GM19372 (cell line): ENCODE results near the gene VEZT.
A peak's percentile ranks its signal among the peaks of the same experiment; 100 is the strongest.

Source experiments
- ATAC-seq: cut with Tn5 transposase; IDR thresholded peaks from one replicate; pipeline ENCODE4 v1.9.1; 2021; ENCODE audit warnings: mild to moderate bottlenecking, low read depth, moderate library complexity; ENCODE audit not compliant: unreplicated experiment

VEZT gene

GRCh38 chr12:95198914-95199313, 18.7 kb upstream of the VEZT start:
- no peak for ATAC-seq

- ATAC-seq = no peak
Observed at GRCh38 chr12:95200128-95200894, 17.3 kb upstream of the VEZT start.

- no peak for ATAC-seq
Observed at GRCh38 chr12:95201056-95201670, 16.4 kb upstream of the VEZT start.

- ATAC-seq = no peak
Observed at GRCh38 chr12:95202691-95203486, 14.7 kb upstream of the VEZT start.

- no peak for ATAC-seq
Observed at GRCh38 chr12:95203487-95204030, 14.0 kb upstream of the VEZT start.

DNA sequence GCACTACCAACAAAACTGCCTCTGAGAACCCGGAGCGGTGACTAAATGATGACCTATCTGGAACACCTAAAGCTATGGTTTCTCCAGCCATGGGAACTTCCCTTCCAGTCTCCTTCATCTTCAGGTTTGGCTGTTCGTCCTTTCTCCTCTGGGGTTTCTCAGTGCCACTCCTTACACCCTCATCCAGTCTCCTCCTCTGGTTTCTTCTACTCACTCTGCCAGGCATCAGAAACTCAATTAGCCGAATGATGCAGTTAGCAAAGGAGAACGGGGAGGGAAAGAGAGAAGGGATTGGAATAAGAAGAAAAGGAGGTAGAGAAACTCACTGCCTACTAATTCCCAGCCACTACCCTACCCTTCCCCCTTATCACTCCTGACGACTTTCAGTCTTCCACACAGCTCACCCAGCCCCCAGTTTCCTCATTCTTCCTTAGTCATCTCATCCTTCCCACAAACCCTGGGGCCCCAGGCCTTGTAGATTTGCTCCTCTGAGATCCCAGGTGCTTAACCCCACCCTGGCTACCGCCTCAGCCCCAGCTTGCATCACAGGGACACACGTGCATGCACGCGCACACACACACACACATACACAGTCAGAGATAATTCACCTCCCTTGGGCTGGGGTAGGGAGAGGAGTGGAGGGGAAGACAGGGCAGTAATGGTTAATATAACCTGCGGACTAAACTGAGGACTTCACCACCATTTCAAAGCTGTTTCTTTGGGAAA, 13.3 kb upstream of the VEZT start:
- no peak for ATAC-seq

DNA sequence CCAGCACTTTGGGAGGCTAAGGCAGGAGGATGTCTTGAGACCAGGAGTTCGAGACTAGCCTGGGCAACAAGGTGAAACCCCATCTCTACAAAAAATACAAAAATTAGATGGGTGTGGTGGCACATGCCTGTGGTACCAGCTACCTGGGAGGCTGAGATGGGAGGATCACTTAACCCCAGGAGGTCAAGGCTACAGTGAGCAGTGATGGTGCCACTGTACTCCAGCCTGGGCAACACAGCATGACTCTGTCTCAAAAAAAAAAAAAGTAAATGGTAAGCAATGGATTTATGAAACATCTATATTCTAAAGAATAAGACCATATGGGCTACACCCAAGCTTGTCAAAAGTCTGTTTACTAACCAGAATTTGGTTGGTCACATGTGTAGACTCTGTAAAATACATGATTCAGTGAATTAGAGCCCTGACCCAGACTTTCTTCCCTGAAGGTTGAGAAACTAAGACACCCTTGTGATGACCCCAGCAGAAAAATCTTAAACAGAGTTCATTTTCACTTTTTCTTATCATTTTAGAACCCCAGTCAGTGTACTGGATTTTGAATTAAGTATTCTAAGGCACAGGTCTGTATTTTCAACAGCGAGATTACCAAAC, 12.5 kb upstream of the VEZT start:
- ATAC-seq = no peak

DNA sequence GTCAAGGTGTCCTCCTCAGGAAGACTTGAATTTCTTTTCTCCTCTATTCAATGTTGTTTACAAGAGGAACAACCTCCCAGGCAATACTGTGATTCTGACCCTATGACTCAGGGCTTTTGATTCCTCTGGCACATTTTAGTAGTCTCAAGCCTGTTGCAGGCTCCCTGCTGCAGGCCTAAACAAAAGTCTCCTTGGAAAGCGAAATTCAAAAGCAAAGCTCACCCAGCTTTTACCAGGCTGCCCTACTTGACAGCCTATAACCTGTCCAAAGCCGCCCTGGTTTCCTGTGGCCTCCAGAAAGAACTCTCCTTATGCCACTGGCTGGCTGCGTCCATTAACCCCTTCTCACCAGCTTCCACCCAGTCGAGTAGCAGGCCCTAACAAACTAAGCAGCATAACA, 11.9 kb upstream of the VEZT start:
- ATAC-seq = no peak

DNA sequence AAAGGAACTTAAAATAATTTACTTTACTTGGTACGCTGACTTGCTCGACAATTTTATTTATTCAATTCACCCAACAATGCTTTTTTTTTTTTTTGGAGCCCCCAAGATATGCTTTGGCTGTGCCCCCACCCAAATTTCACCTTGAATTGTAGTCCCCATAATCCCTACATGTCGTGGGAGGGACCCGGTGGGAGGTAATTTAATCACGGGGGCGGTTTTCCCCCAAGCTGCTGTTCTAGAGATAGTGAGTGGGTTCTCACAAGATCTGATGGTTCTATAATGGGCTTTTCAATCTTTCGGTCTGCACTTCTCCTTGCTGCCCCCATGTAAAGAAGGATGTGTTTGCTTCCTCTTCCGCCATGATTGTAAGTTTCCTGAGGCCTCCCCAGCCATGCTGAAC, 10.7 kb upstream of the VEZT start:
- ATAC-seq = no peak

GRCh38 chr12:95207407-95207806, 10.2 kb upstream of the VEZT start:
- no peak for ATAC-seq

DNA sequence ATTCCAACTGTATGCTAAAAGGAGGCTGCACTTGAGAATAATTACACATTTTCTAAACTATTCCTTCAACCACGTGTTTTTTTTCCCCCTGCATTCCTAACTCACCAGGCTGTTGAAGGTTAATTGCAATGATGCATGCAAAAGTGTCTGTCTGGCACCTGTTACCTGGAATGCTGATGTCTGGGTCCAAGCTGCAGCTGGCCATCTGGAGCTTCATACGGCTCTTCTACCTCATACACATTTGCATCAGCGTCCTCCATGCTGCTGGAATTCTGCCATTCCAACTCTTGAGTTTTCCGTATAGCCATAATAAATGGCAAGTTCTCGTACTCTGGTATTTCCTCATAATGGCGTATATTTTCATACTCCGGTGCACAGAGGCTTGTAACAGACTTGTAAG, 8.9 kb upstream of the VEZT start:
- ATAC-seq = no peak

GRCh38 chr12:95212586-95212985, 5.0 kb upstream of the VEZT start:
- ATAC-seq = no peak

- no peak for ATAC-seq
Observed at GRCh38 chr12:95213119-95213518, 4.5 kb upstream of the VEZT start.

DNA sequence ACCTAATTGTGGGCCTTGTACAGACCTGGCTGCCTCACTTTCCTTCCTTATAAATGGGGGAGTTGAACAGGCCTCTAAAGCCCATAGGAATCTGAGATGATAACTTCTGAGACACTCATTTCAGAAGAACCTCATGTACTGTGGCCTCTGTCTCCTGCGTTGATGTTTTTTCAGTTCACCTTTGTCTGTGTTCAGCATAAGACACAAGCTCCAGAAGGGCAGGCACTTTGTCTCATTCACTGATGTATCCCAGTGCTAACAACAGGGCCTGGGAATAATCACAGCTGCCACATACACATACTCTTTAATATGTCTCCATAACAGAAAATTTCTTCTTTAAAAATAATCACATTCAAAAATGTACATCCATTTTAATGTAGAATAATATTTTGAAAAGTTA, 3.7 kb upstream of the VEZT start:
- no peak for ATAC-seq

- no peak for ATAC-seq
Observed at GRCh38 chr12:95214466-95214865, 3.1 kb upstream of the VEZT start.

DNA sequence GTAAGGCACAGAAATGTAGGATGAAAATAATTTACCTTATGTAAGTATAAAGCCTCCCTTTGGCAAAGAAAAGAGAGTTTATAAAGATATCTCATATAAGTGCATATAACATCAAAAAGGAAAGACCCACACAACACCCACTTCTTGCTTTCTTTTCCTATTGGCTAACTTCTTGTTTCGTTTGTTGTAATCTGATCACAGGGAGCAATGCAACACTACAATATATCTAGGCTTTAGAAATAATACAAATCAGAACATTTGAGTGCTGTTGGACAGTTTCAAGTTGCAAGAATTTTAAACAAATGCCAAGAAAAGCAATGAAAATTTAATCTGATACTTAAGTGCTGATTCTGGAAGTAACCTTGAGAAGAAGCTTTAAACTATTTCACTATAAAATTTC, 1.7 kb upstream of the VEZT start:
- no peak for ATAC-seq

DNA sequence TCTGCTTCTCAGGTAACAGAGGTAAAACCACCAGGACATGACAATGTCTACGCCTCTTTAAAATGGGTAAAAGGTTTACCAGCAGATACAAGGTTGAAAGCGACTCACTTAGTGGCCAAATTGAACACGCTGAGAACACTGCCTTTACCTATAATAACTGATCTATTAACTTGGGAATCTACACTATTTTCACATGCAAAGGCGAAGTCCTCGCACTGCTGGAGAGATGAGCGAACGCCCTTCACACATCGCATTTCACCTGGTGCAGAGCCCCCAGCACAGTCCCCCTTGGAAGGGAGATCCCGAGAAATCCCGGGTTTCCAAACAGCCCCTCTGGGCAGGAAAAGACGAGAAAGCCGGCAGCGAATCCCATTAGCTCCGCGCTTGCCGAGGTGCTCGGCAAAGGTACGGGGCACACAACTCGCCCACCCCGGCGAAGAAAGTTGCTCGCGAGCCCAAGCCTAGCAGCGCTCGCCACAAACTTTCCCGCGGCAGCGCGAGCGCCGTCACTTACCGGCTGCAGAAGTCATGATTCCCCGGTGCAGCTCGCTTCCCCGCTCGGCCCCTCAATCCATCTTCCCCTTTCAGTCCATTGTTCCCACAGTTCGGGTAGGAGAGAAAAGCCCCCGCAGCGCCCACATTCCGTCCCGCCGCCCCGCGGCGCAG, 763 bp upstream of the VEZT start:
- ATAC-seq = peak; percentile 19

DNA sequence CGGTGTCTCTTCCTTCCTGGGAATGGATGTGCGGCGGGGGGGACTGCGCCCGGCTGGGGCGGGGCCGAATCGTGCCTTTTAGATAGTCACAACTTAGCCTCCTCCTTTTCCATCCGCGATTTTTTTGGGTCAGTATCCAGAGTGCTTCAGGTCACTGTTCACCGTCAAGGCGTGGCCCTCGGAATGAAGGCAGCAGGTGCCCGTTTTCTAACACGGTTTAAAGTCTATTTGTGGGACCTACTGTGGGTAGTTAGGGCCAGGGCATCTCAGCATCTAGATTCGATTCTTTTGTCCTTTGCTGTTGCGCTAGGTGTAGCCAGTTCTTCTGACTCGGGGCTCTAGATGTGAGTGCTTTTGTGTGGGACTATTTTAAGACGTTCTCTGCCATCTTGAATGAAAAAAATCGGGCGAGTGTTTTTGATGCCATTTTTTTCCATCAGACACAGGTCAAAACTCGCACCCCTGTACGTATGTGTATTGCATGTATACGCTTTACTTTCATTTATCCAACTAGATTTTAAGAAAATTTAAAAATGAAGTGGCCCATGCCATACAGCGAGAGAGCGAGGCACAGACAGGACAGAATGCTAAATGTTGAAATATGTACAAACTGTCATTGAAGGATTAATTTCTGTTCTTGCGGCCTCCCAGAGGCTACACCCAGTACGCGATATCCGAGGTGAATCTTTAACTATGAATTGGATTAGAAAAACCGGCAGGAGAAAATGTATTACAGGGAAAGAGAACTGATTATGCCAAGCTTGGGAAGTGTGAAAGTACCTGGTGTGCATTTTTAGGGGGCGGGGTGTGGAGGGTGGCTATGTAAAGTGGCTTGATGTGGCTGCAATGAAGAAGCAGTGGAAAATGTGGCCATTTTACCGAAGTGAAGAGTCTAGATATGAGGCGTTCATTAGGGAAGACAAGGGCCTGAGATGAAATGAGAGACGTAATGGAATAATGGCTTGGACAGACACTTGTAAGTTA, 835 bp downstream of the VEZT start:
- no peak for ATAC-seq

GRCh38 chr12:95220190-95220589, 2.6 kb downstream of the VEZT start:
- no peak for ATAC-seq
